ENCODE results near the gene MED25.

The MED25 gene

DNA sequence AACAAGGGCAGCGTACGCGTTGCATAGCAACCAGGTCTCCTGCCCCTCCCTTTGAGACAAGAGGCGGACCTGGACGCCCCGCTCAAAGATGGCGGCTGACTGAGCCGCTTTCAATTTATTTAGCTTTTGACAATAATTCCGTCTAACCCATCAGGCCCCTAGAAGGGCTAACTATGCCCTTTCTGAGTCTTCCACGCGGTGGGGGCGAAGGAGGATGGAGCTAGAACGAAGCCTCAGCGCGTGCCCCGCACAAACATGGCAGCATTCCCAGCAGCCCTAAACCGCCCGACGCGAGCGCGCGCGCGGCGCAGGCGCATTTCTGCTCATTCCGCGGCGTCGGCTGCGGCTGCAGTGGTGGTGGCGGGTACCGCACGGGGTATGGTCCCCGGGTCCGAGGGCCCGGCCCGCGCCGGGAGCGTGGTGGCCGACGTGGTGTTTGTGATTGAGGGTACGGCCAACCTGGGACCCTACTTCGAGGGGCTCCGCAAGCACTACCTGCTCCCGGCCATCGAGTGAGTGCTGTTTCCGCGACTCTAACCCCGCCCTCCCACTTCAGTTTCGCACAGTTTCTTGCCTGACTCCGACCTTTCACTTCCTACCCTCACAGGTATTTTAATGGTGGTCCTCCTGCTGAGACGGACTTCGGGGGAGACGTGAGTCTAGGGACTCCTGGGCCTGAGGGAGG lies at the start of gene MED25:
Gene MED25, plus strand, starts transcription at position 326 of the 685 bp plus-strand sequence. Its CDS starts 53 bp downstream, at position 379.
- Histone ChIP-seq H3K4me1 (ENCODE audit: control insufficient read depth in 2 of 2, insufficient read depth in 2 of 2, low read length in 2 of 2) (peaks cover 9 to 11% of the 10 kb centered on the region in 2 donors), H3K27ac (ENCODE audit: low read depth in 2 of 2, low read length in 2 of 2) (peak within 1 kb of the TSS; percentile 91 to 95), H3K4me3 (ENCODE audit: low read length in 2 of 2) (peak within 1 kb of the TSS; percentile 97 to 98), H3K36me3 (ENCODE audit: control insufficient read depth in 2 of 2, insufficient read depth in 2 of 2, low read length in 2 of 2) (peaks cover 4 to 6% of the 10 kb centered on the region in 2 donors), H3K9ac (ENCODE audit: low read depth in 1 of 2, low read length in 2 of 2) (peak within 1 kb of the TSS; percentile 88 to 95), H3K9me3 (ENCODE audit: control insufficient read depth in 2 of 2, low read length in 2 of 2) (no peaks in the 10 kb centered on the region), H3K27me3 (ENCODE audit: control insufficient read depth in 2 of 2, insufficient read depth in 2 of 2, low read length in 2 of 2) (no peaks in the 10 kb centered on the region)

- Histone ChIP-seq H3K9me3 (ENCODE audit: control insufficient read depth in 2 of 2, low read length in 2 of 2) (no peaks in the 10 kb centered on the region), H3K27me3 (ENCODE audit: control insufficient read depth in 2 of 2, insufficient read depth in 2 of 2, low read length in 2 of 2) (no peaks in the 10 kb centered on the region), H3K36me3 (ENCODE audit: control insufficient read depth in 2 of 2, insufficient read depth in 2 of 2, low read length in 2 of 2) (peaks cover 0 to 2% of the 10 kb centered on the region in 2 donors), H3K4me1 (ENCODE audit: control insufficient read depth in 2 of 2, insufficient read depth in 2 of 2, low read length in 2 of 2) (peaks cover 17 to 19% of the 10 kb centered on the region in 2 donors), H3K27ac (ENCODE audit: low read depth in 2 of 2, low read length in 2 of 2) (no peak overlapping the region), H3K4me3 (ENCODE audit: low read length in 2 of 2) (no peak overlapping the region), H3K9ac (ENCODE audit: low read depth in 1 of 2, low read length in 2 of 2) (no peak overlapping the region)
Measured at GRCh38 chr19:49770529-49770928, 47.6 kb upstream of the MED25 start.

DNA sequence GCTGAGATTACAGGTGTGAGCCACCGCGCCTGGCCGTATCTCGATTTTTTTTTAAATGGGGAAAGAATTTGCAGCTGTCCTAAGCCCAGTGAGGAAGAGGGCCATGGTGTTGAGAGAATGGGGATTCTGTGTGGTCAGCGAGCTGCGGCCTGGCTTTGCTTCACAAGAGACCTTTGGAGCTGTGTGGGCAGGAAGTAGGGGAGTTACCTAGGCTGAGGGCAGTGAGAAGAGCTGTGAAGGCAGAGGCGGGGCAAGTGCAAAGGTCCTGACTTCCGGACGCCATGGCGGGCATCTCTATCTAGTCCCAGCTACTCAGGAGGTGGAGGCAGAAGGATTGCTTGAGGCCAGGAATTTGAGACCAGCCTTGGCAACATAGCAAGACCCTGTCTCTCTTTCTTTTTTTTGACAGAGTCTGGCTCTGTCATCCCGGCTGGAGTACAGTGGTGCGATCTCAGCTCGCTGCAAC lies 46.4 kb upstream of the MED25 start:
- Histone ChIP-seq H3K4me3 (ENCODE audit: low read length in 2 of 2) (no peak overlapping the region), H3K27me3 (ENCODE audit: control insufficient read depth in 2 of 2, insufficient read depth in 2 of 2, low read length in 2 of 2) (no peaks in the 10 kb centered on the region), H3K36me3 (ENCODE audit: control insufficient read depth in 2 of 2, insufficient read depth in 2 of 2, low read length in 2 of 2) (peaks cover 0 to 2% of the 10 kb centered on the region in 2 donors), H3K27ac (ENCODE audit: low read depth in 2 of 2, low read length in 2 of 2) (no peak overlapping the region), H3K9me3 (ENCODE audit: control insufficient read depth in 2 of 2, low read length in 2 of 2) (no peaks in the 10 kb centered on the region), H3K4me1 (ENCODE audit: control insufficient read depth in 2 of 2, insufficient read depth in 2 of 2, low read length in 2 of 2) (peaks cover 12 to 13% of the 10 kb centered on the region in 2 donors), H3K9ac (ENCODE audit: low read depth in 1 of 2, low read length in 2 of 2) (no peak overlapping the region)

- H3K9ac ChIP-seq (ENCODE audit: low read depth in 1 of 2, low read length in 2 of 2), result no peak overlapping the region
- H3K27ac ChIP-seq (ENCODE audit: low read depth in 2 of 2, low read length in 2 of 2), result no peak overlapping the region
- peaks cover 5 to 7% of the 10 kb centered on the region in 2 donors for H3K4me1 ChIP-seq (ENCODE audit: control insufficient read depth in 2 of 2, insufficient read depth in 2 of 2, low read length in 2 of 2)
- H3K9me3 ChIP-seq (ENCODE audit: control insufficient read depth in 2 of 2, low read length in 2 of 2), result no peaks in the 10 kb centered on the region
- H3K27me3 ChIP-seq (ENCODE audit: control insufficient read depth in 2 of 2, insufficient read depth in 2 of 2, low read length in 2 of 2), result no peaks in the 10 kb centered on the region
- H3K4me3 ChIP-seq (ENCODE audit: low read length in 2 of 2), result no peak overlapping the region
- H3K36me3 ChIP-seq (ENCODE audit: control insufficient read depth in 2 of 2, insufficient read depth in 2 of 2, low read length in 2 of 2), result peaks cover 0 to 2% of the 10 kb centered on the region in 2 donors
Measured at GRCh38 chr19:49772850-49773432, 45.1 kb upstream of the MED25 start.

GRCh38 chr19:49773663-49774350 lies 44.3 kb upstream of the MED25 start:
- Histone ChIP-seq H3K27ac (ENCODE audit: low read depth in 2 of 2, low read length in 2 of 2) (no peak overlapping the region), H3K36me3 (ENCODE audit: control insufficient read depth in 2 of 2, insufficient read depth in 2 of 2, low read length in 2 of 2) (peaks cover 0 to 2% of the 10 kb centered on the region in 2 donors), H3K9me3 (ENCODE audit: control insufficient read depth in 2 of 2, low read length in 2 of 2) (no peaks in the 10 kb centered on the region), H3K4me1 (ENCODE audit: control insufficient read depth in 2 of 2, insufficient read depth in 2 of 2, low read length in 2 of 2) (no peaks in the 10 kb centered on the region), H3K4me3 (ENCODE audit: low read length in 2 of 2) (no peak overlapping the region), H3K27me3 (ENCODE audit: control insufficient read depth in 2 of 2, insufficient read depth in 2 of 2, low read length in 2 of 2) (no peaks in the 10 kb centered on the region), H3K9ac (ENCODE audit: low read depth in 1 of 2, low read length in 2 of 2) (no peak overlapping the region)

DNA sequence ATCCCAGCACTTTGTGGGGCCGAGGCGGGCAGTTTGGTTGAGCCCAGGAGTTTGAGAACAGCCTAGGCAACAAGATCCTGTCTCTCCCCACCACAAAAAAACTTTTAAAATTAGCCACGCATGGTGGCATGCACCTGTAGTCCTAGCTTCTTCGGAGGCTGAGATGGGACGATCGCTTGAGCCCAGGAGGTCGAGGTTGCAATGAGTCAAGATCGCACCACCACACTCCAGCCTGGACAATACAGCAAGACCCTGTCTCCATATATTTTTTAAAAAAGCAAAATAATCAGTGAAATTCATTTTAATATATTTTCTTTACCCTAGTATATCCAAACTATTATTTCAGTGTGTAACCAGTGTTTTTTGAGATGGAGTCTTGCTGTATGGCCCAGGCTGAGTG lies 43.1 kb upstream of the MED25 start:
- Histone ChIP-seq H3K4me3 (ENCODE audit: low read length in 2 of 2) (no peak overlapping the region), H3K36me3 (ENCODE audit: control insufficient read depth in 2 of 2, insufficient read depth in 2 of 2, low read length in 2 of 2) (peaks cover 0 to 2% of the 10 kb centered on the region in 2 donors), H3K4me1 (ENCODE audit: control insufficient read depth in 2 of 2, insufficient read depth in 2 of 2, low read length in 2 of 2) (no peaks in the 10 kb centered on the region), H3K9me3 (ENCODE audit: control insufficient read depth in 2 of 2, low read length in 2 of 2) (no peaks in the 10 kb centered on the region), H3K27ac (ENCODE audit: low read depth in 2 of 2, low read length in 2 of 2) (no peak overlapping the region), H3K9ac (ENCODE audit: low read depth in 1 of 2, low read length in 2 of 2) (no peak overlapping the region), H3K27me3 (ENCODE audit: control insufficient read depth in 2 of 2, insufficient read depth in 2 of 2, low read length in 2 of 2) (no peaks in the 10 kb centered on the region)

- no peaks in the 10 kb centered on the region for H3K27me3 ChIP-seq (ENCODE audit: control insufficient read depth in 2 of 2, insufficient read depth in 2 of 2, low read length in 2 of 2)
- H3K4me3 ChIP-seq (ENCODE audit: low read length in 2 of 2), result no peak overlapping the region
- H3K4me1 ChIP-seq (ENCODE audit: control insufficient read depth in 2 of 2, insufficient read depth in 2 of 2, low read length in 2 of 2), result no peaks in the 10 kb centered on the region
- no peak overlapping the region for H3K9ac ChIP-seq (ENCODE audit: low read depth in 1 of 2, low read length in 2 of 2)
- no peaks in the 10 kb centered on the region for H3K9me3 ChIP-seq (ENCODE audit: control insufficient read depth in 2 of 2, low read length in 2 of 2)
- H3K36me3 ChIP-seq (ENCODE audit: control insufficient read depth in 2 of 2, insufficient read depth in 2 of 2, low read length in 2 of 2), result no peaks in the 10 kb centered on the region
- no peak overlapping the region for H3K27ac ChIP-seq (ENCODE audit: low read depth in 2 of 2, low read length in 2 of 2)
Measured at GRCh38 chr19:49775742-49776370, 42.2 kb upstream of the MED25 start.

GRCh38 chr19:49776371-49776764 lies 41.7 kb upstream of the MED25 start:
- Histone ChIP-seq H3K4me1 (ENCODE audit: control insufficient read depth in 2 of 2, insufficient read depth in 2 of 2, low read length in 2 of 2) (no peaks in the 10 kb centered on the region), H3K9ac (ENCODE audit: low read depth in 1 of 2, low read length in 2 of 2) (no peak overlapping the region), H3K36me3 (ENCODE audit: control insufficient read depth in 2 of 2, insufficient read depth in 2 of 2, low read length in 2 of 2) (no peaks in the 10 kb centered on the region), H3K9me3 (ENCODE audit: control insufficient read depth in 2 of 2, low read length in 2 of 2) (no peaks in the 10 kb centered on the region), H3K27ac (ENCODE audit: low read depth in 2 of 2, low read length in 2 of 2) (no peak overlapping the region), H3K27me3 (ENCODE audit: control insufficient read depth in 2 of 2, insufficient read depth in 2 of 2, low read length in 2 of 2) (no peaks in the 10 kb centered on the region), H3K4me3 (ENCODE audit: low read length in 2 of 2) (no peak overlapping the region)

DNA sequence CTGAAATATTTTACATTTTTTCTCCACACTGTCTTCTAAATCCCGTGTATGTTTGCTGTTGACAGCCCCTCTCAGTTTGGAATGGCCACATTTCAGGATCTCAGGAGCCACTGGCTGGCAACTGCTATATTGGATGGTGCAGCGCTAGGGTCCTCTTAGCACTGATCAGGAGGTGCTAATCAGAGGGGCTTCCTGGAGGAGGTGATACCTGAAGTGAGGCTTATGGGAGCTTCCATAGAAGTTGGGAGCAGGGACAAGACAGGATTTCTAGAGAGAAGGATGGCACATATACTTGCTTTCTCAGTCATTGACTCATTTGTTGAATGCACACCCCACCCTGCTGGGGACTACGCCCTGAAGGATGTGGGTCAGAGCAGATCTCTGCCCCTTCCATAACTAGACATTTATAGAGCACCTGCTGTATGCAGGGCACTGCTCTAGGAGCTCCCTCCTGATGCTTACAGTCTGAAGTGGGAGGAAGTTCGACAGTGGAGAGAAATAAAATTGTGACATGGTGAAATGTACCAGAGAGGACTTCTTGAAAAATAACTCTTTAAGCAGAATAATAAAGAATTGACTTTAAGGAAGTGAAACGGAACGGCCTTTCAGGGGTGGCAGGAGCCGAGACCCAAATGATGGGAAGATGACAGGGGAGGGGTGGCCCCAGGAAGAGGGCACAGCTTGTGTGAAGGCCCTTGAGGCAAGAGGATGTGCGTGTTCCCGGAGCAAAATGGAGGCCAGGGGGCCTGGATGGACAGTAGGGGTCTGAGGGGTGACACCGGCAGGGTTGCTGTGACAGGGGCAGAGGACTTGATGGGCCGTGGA lies 38.1 kb upstream of the MED25 start:
- Histone ChIP-seq H3K27ac (ENCODE audit: low read depth in 2 of 2, low read length in 2 of 2) (no peak overlapping the region), H3K9ac (ENCODE audit: low read depth in 1 of 2, low read length in 2 of 2) (no peak overlapping the region), H3K27me3 (ENCODE audit: control insufficient read depth in 2 of 2, insufficient read depth in 2 of 2, low read length in 2 of 2) (no peaks in the 10 kb centered on the region), H3K4me1 (ENCODE audit: control insufficient read depth in 2 of 2, insufficient read depth in 2 of 2, low read length in 2 of 2) (no peaks in the 10 kb centered on the region), H3K9me3 (ENCODE audit: control insufficient read depth in 2 of 2, low read length in 2 of 2) (no peaks in the 10 kb centered on the region), H3K36me3 (ENCODE audit: control insufficient read depth in 2 of 2, insufficient read depth in 2 of 2, low read length in 2 of 2) (peaks cover 12 to 15% of the 10 kb centered on the region in 2 donors), H3K4me3 (ENCODE audit: low read length in 2 of 2) (no peak overlapping the region)

Data from mucosa of rectum (tissue), 2 donors.